ENCODE results near the gene IL1R2.

IL1R2 gene

GRCh38 chr2:102044235-102044896, 52.6 kb downstream of the IL1R2 start:
- FAIRE-seq (no peak), DNase-seq (ENCODE audit: insufficient read length, low spot score) (no peak)
- TF ChIP-seq SPI1 (IDR thresholded peaks at IDR 0.05; ENCODE audit: low read depth, low read length) = no peak
- TF ChIP-seq TAF1 (IDR thresholded peaks at IDR 0.05; ENCODE audit: low read depth, low read length) = no peak
- no peak for TF ChIP-seq POLR2AphosphoS5 (IDR thresholded peaks at IDR 0.05; ENCODE audit: low read depth, low read length)
- TF ChIP-seq PAX5 (IDR thresholded peaks at IDR 0.05; ENCODE audit: insufficient read depth, low read length, severe bottlenecking) = no peak
- no peak for TF ChIP-seq POU2F2 (IDR thresholded peaks at IDR 0.05; ENCODE audit: low read depth, low read length)
- no peak for TF ChIP-seq POLR2A (IDR thresholded peaks at IDR 0.05; ENCODE audit: low read depth, low read length)

DNA sequence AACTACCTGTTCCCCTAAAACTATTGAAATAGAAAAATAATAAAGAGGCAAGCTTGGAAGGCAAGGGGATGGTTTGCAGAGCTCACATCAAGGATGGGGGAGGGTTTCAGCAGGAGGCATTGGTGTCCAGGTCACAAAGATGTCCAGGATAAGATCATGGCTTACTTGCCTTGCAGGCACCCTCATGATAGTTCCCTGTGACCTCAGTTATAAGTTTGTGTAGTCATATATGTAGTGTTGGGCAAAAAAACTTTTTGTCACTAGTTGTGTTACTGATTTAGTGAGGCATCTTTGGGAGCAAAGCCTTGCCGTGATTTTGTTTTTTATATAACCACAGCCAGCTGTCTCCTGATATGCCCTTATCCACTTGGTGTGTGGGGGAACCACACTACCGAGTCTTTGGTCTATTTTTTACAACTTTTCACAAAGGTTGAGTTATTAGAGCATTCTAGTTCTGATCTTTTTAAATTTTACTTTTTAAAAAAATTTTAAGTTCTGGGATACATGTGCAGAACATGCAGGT, 53.3 kb downstream of the IL1R2 start:
- TF ChIP-seq TAF1 (IDR thresholded peaks at IDR 0.05; ENCODE audit: low read depth, low read length) (no peak), POLR2AphosphoS5 (IDR thresholded peaks at IDR 0.05; ENCODE audit: low read depth, low read length) (no peak), POU2F2 (IDR thresholded peaks at IDR 0.05; ENCODE audit: low read depth, low read length) (no peak), PAX5 (IDR thresholded peaks at IDR 0.05; ENCODE audit: insufficient read depth, low read length, severe bottlenecking) (no peak), POLR2A (IDR thresholded peaks at IDR 0.05; ENCODE audit: low read depth, low read length) (no peak), SPI1 (IDR thresholded peaks at IDR 0.05; ENCODE audit: low read depth, low read length) (no peak)
- FAIRE-seq = no peak
- DNase-seq (ENCODE audit: insufficient read length, low spot score) = no peak

- no peak for DNase-seq (ENCODE audit: insufficient read length, low spot score)
- no peak for TF ChIP-seq PAX5 (IDR thresholded peaks at IDR 0.05; ENCODE audit: insufficient read depth, low read length, severe bottlenecking)
- no peak for TF ChIP-seq POLR2AphosphoS5 (IDR thresholded peaks at IDR 0.05; ENCODE audit: low read depth, low read length)
- no peak for TF ChIP-seq POU2F2 (IDR thresholded peaks at IDR 0.05; ENCODE audit: low read depth, low read length)
- no peak for TF ChIP-seq POLR2A (IDR thresholded peaks at IDR 0.05; ENCODE audit: low read depth, low read length)
- no peak for TF ChIP-seq SPI1 (IDR thresholded peaks at IDR 0.05; ENCODE audit: low read depth, low read length)
- TF ChIP-seq TAF1 (IDR thresholded peaks at IDR 0.05; ENCODE audit: low read depth, low read length) = no peak
- no peak for FAIRE-seq
Observed at GRCh38 chr2:102045697-102046096, 53.9 kb downstream of the IL1R2 start.

DNA sequence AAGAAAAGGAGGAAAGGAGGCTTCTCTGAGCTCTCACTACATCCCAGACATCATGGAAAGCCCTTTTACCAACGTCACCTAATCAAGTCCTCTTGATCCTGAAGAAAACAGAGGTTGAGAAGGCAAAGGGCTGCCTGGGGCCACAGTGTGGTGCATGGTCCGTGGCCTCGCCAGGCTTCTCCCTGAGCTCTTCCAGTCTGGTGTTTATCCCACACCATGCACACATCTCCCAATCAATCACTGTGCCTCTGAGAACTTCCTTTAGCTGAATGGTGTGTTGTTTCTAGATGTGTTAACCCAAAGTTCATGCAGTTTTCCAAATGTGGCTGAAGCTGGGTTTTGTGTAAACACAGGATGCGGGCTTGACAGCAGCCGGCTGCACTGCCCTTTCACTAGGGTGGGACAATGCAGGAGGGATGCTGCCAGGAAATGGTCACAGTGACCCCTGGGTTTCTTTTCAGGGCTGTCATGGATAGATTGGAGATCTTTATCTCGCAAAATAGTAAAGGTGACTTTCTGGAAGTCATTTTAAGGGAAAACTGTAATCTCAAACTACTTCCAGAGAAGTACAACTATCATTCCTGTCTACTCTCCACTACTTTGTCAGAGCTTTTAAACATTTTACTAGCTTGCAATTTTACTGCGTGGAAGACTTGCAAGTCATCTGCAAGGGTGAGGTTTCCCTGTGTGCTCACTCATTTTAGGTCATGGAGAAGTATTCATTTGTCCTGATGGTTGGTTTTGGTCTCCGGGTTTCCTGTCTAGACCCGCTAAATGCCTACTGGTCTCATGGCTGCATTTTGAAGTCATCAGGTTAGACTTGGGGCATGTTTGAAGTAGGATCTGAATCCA, 54.6 kb downstream of the IL1R2 start:
- FAIRE-seq = no peak

GRCh38 chr2:102048465-102048864, 56.7 kb downstream of the IL1R2 start:
- no peak for DNase-seq (ENCODE audit: insufficient read length, low spot score)

More for the DNA sequence above, 54.6 kb downstream of the IL1R2 start:
- TF ChIP-seq POLR2AphosphoS5 (IDR thresholded peaks at IDR 0.05; ENCODE audit: low read depth, low read length) (no peak), PAX5 (IDR thresholded peaks at IDR 0.05; ENCODE audit: insufficient read depth, low read length, severe bottlenecking) (no peak), POLR2A (IDR thresholded peaks at IDR 0.05; ENCODE audit: low read depth, low read length) (no peak), POU2F2 (IDR thresholded peaks at IDR 0.05; ENCODE audit: low read depth, low read length) (no peak), SPI1 (IDR thresholded peaks at IDR 0.05; ENCODE audit: low read depth, low read length) (no peak), TAF1 (IDR thresholded peaks at IDR 0.05; ENCODE audit: low read depth, low read length) (no peak)
- DNase-seq (ENCODE audit: insufficient read length, low spot score) = no peak

GRCh38 chr2:102049756-102050443, 58.1 kb downstream of the IL1R2 start:
- no peak for DNase-seq (ENCODE audit: insufficient read length, low spot score)
- TF ChIP-seq SPI1 (IDR thresholded peaks at IDR 0.05; ENCODE audit: low read depth, low read length) (no peak), TAF1 (IDR thresholded peaks at IDR 0.05; ENCODE audit: low read depth, low read length) (no peak), POU2F2 (IDR thresholded peaks at IDR 0.05; ENCODE audit: low read depth, low read length) (no peak), POLR2AphosphoS5 (IDR thresholded peaks at IDR 0.05; ENCODE audit: low read depth, low read length) (no peak), PAX5 (IDR thresholded peaks at IDR 0.05; ENCODE audit: insufficient read depth, low read length, severe bottlenecking) (no peak), POLR2A (IDR thresholded peaks at IDR 0.05; ENCODE audit: low read depth, low read length) (no peak)
- no peak for FAIRE-seq

More at GRCh38 chr2:102048465-102048864, 56.7 kb downstream of the IL1R2 start:
- FAIRE-seq = no peak
- no peak for TF ChIP-seq TAF1 (IDR thresholded peaks at IDR 0.05; ENCODE audit: low read depth, low read length)
- no peak for TF ChIP-seq SPI1 (IDR thresholded peaks at IDR 0.05; ENCODE audit: low read depth, low read length)
- TF ChIP-seq PAX5 (IDR thresholded peaks at IDR 0.05; ENCODE audit: insufficient read depth, low read length, severe bottlenecking) = no peak
- TF ChIP-seq POLR2A (IDR thresholded peaks at IDR 0.05; ENCODE audit: low read depth, low read length) = no peak
- TF ChIP-seq POLR2AphosphoS5 (IDR thresholded peaks at IDR 0.05; ENCODE audit: low read depth, low read length) = no peak
- TF ChIP-seq POU2F2 (IDR thresholded peaks at IDR 0.05; ENCODE audit: low read depth, low read length) = no peak

DNA sequence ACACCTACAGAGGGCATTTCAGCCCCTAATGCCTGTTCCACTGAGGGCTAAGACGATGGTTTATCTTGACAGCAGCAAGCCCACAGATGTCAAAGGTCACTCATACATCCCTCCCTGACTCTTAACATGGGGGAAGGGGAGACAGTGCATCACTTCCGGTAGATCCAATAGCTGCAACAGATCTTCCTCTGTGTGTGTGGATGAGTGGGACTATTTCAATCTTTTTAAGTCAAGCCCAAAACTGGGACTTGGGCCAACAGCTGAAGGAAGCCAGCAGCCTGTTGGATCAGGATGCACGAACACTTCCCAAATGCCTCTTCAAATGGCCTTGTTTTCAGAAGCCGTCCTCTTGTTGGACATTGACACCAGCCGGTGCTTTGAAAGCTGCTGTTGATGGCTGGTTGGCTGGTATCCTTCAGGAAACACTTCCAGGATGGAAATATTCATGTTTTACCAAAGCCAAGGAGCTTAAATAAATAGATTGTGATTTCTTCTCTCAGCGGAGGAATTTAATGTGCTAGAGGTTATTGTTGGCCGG, 59.2 kb downstream of the IL1R2 start:
- no peak for FAIRE-seq
- DNase-seq (ENCODE audit: insufficient read length, low spot score) = no peak
- TF ChIP-seq POLR2AphosphoS5 (IDR thresholded peaks at IDR 0.05; ENCODE audit: low read depth, low read length) (no peak), PAX5 (IDR thresholded peaks at IDR 0.05; ENCODE audit: insufficient read depth, low read length, severe bottlenecking) (no peak), POLR2A (IDR thresholded peaks at IDR 0.05; ENCODE audit: low read depth, low read length) (no peak)

DNA sequence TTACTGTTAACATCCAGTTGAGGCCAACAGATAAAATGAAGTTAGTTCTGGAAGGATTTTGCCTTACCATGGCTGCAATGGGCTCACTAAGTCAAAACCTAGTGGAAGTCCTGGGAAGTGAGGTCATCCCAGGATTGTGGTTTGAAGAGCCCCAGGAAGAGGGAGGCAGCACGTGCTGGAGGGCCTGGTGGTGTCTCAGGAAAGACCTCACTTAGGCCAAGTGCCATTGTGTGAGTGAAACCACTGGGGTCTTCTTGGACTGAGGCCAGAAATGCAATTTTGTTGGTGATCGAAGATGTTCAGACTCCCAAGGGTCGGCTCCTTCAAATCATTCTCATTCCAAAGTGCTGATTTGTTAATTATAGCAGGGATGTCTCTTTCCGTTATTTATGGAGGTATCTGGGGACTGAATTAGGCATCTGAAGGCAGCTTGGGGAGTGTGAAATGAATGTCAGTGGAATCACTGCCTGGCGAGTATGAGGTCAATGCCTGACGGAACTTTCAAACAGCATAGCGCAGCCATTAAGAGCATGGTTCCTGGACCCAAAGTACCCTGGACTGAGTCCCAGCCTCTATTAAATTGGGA, 60.0 kb downstream of the IL1R2 start:
- no peak for DNase-seq (ENCODE audit: insufficient read length, low spot score)
- FAIRE-seq = no peak
- TF ChIP-seq POLR2A (IDR thresholded peaks at IDR 0.05; ENCODE audit: low read depth, low read length) (no peak), SPI1 (IDR thresholded peaks at IDR 0.05; ENCODE audit: low read depth, low read length) (no peak), PAX5 (IDR thresholded peaks at IDR 0.05; ENCODE audit: insufficient read depth, low read length, severe bottlenecking) (no peak), POLR2AphosphoS5 (IDR thresholded peaks at IDR 0.05; ENCODE audit: low read depth, low read length) (no peak), POU2F2 (IDR thresholded peaks at IDR 0.05; ENCODE audit: low read depth, low read length) (no peak), TAF1 (IDR thresholded peaks at IDR 0.05; ENCODE audit: low read depth, low read length) (no peak)
